HCT116 (cell line): ENCODE data around the gene ABCC5. TPM values are rescaled to one million over a fixed set of nuclear protein-coding genes. Genes with fewer than 3 reads are reported as not detected.
"Not testable (repeated sequence)": the region's sequence is repeated elsewhere in the genome, so short reads cannot be mapped to it uniquely, and the experiment has no call there.

ENCODE experiments used
- ATAC-seq: fragments of 200-7000 bp; cut with Tn5 transposase; 2 replicates; pipeline ENCODE4 v1.9.1; 2020; ENCODE audit warnings: mild to moderate bottlenecking, moderate library complexity
- BruUV-seq: library from RNA; stranded (reverse); fragments of 400-500 nt; replicated peaks from 2 replicates; lab custom pipeline; 2021; lab: Mats Ljungman, UMichigan
- CTCF ChIA-PET: fragments of 300-600 bp; sonication (Branson Sonifier 250); formaldehyde crosslinking; loops from one replicate; lab custom pipeline; 2021; ENCODE audit warnings: antibody characterized with exemption; lab: Charles Lee
- POLR2A ChIA-PET: fragments of 300-600, 350-600 bp; sonication (Branson Sonifier 250); formaldehyde crosslinking; loops from one replicate; lab custom pipeline; 2021; ENCODE audit warnings: antibody characterized with exemption; lab: Charles Lee
- RAD21 ChIA-PET, 2 experiments: fragments of 300-600 bp; sonication (Branson Sonifier 250); formaldehyde crosslinking; loops; one replicate each; lab custom pipeline; 2023; ENCODE audit warnings: low total read pairs in 2 of 2; ENCODE audit not compliant: uncharacterized antibody in 2 of 2, unreplicated experiment in 2 of 2, low non-redundant PET in 1 of 2; lab: Charles Lee
- DNase-seq: peaks from one replicate; pipeline ENCODE4 v3.0.0-alpha.2; 2010; ENCODE audit warnings: low read depth, low spot score
- H2AFZ ChIP-seq: fragments of 200-600 bp; shearing (Covaris generic), sonication (generic); 2 replicates; pipeline ENCODE4 v1.6.1; 2017; ENCODE audit warnings: low read depth, mixed run types, mixed read lengths, antibody characterized with exemption, low read length; ENCODE audit not compliant: poor library complexity, severe bottlenecking
- H3K27ac ChIP-seq: 2 replicates; pipeline ENCODE4 v1.5.1; 2012; ENCODE audit warnings: low read depth, low read length
- H3K27me3 ChIP-seq: fragments of 200-600 bp; sonication (generic); 2 replicates; pipeline ENCODE4 v1.6.1; 2016; ENCODE audit warnings: mixed run types, low read length, mixed read lengths; ENCODE audit not compliant: insufficient read depth
- H3K36me3 ChIP-seq, 2 experiments: fragments of 200-500 bp in 1 of 2; fragments of 200-600 bp in 1 of 2; sonication (Bioruptor generic) in 1 of 2; sonication (generic) in 1 of 2; 2 replicates each; pipeline versions ENCODE4 v1.5.1 to v1.6.1; 2014 to 2016; ENCODE audit warnings: low read length in 2 of 2, inconsistent platforms in 1 of 2, mixed read lengths in 1 of 2, mixed run types in 1 of 2; ENCODE audit not compliant: insufficient read depth in 2 of 2, control insufficient read depth in 1 of 2
- H3K4me1 ChIP-seq, 2 experiments: fragments of 200-600 bp in 1 of 2; sonication (generic) in 1 of 2; 2 replicates each; pipeline versions ENCODE4 v1.5.1 to v1.6.1; 2012 to 2017; ENCODE audit warnings: low read length in 2 of 2, inconsistent platforms in 1 of 2, mild to moderate bottlenecking in 1 of 2, mixed read lengths in 1 of 2, mixed run types in 1 of 2, moderate library complexity in 1 of 2; ENCODE audit not compliant: insufficient read depth in 2 of 2, control insufficient read depth in 1 of 2
- H3K4me2 ChIP-seq: fragments of 200-600 bp; sonication (generic); 2 replicates; pipeline ENCODE4 v1.6.1; 2017; ENCODE audit warnings: mixed run types, low read length, mixed read lengths
- H3K4me3 ChIP-seq, 2 experiments: fragments of 200-600 bp in 1 of 2; sonication (generic) in 1 of 2; replicated peaks in 1 of 2; 2 replicates each; pipeline ENCODE4 v1.5.1; 2011 to 2016; ENCODE audit warnings: low read length in 2 of 2, control low read depth in 1 of 2, low read depth in 1 of 2, mild to moderate bottlenecking in 1 of 2, mixed read lengths in 1 of 2, mixed run types in 1 of 2
- H3K79me2 ChIP-seq: fragments of 200-600 bp; sonication (generic); 2 replicates; pipeline ENCODE4 v1.6.1; 2017; ENCODE audit warnings: mild to moderate bottlenecking, mixed run types, low read length, moderate library complexity, mixed read lengths; ENCODE audit not compliant: insufficient read depth
- H3K9ac ChIP-seq: fragments of 200-600 bp; sonication (generic); 2 replicates; pipeline ENCODE4 v1.6.1; 2016; ENCODE audit warnings: low read length, mixed read lengths
- H3K9me2 ChIP-seq: fragments of 200-600 bp; sonication (generic), shearing (Covaris generic); 2 replicates; pipeline ENCODE4 v1.6.1; 2017; ENCODE audit warnings: mixed run types, mild to moderate bottlenecking, moderate library complexity; ENCODE audit not compliant: insufficient read depth
- H3K9me3 ChIP-seq, 2 experiments: fragments of 200-500 bp in 1 of 2; fragments of 200-600 bp in 1 of 2; sonication (Bioruptor generic) in 1 of 2; sonication (generic) in 1 of 2; 2 replicates each; pipeline ENCODE4 v1.6.1; 2014 to 2017; ENCODE audit warnings: low read length in 2 of 2, mixed read lengths in 2 of 2, inconsistent platforms in 1 of 2, low read depth in 1 of 2, mild to moderate bottlenecking in 1 of 2, mixed run types in 1 of 2, moderate library complexity in 1 of 2; ENCODE audit not compliant: control insufficient read depth in 1 of 2, insufficient read depth in 1 of 2
- H4K20me1 ChIP-seq: fragments of 200-600 bp; sonication (generic), shearing (Covaris generic); 2 replicates; pipeline ENCODE4 v1.6.1; 2017; ENCODE audit warnings: mixed run types, mild to moderate bottlenecking, moderate library complexity; ENCODE audit not compliant: insufficient read depth
- EZH2 ChIP-seq: fragments of 200-600 bp; sonication (generic); IDR thresholded peaks from 2 replicates; pipeline ENCODE4 v1.6.1; 2017; ENCODE audit warnings: antibody characterized with exemption, mixed run types
- POLR2A ChIP-seq: IDR thresholded peaks from 2 replicates; pipeline ENCODE4 v1.7.0; 2011; ENCODE audit warnings: borderline replicate concordance; ENCODE audit not compliant: insufficient read depth, insufficient read length; ENCODE audit errors: extremely low read depth
- POLR2AphosphoS5 ChIP-seq: IDR thresholded peaks from 2 replicates; pipeline ENCODE4 v1.6.1; 2011; ENCODE audit warnings: mild to moderate bottlenecking, low read depth, low read length, moderate library complexity
- REST ChIP-seq: IDR thresholded peaks from 2 replicates; pipeline ENCODE4 v1.6.1; 2012; ENCODE audit warnings: low read depth
- SP1 ChIP-seq: IDR thresholded peaks from 2 replicates; pipeline ENCODE4 v1.6.1; 2012; ENCODE audit warnings: low read depth
- SRF ChIP-seq: IDR thresholded peaks from 2 replicates; pipeline ENCODE4 v1.6.1; 2012; ENCODE audit warnings: low read depth
- YY1 ChIP-seq: IDR thresholded peaks from 2 replicates; pipeline ENCODE4 v1.6.1; 2011; ENCODE audit warnings: low read length, low read depth, moderate library complexity, mild to moderate bottlenecking; ENCODE audit not compliant: insufficient replicate concordance; ENCODE audit errors: extremely low read depth
- ZBTB33 ChIP-seq: IDR thresholded peaks from 2 replicates; pipeline ENCODE4 v1.6.1; 2011; ENCODE audit warnings: mild to moderate bottlenecking, low read length, moderate library complexity; ENCODE audit not compliant: insufficient replicate concordance; ENCODE audit errors: extremely low read depth
- ZNF274 ChIP-seq: fragments of 200-500 bp; sonication (Bioruptor generic); IDR thresholded peaks from 2 replicates; pipeline ENCODE4 v1.6.1; 2014; ENCODE audit warnings: mild to moderate bottlenecking, low read depth, low read length, inconsistent platforms
- intact Hi-C: fragments of 100-400 bp; cut with micrococcal nuclease; formaldehyde crosslinking; loops from 2 replicates; pipeline ENCODE4 v1.10.0; 2022
- total RNA-seq: library from RNA; stranded (reverse); gene quantifications from one replicate; pipeline ENCODE4 v1.2.1, GENCODE V29; 2021; ENCODE audit not compliant: unreplicated experiment

The ABCC5 gene
- total RNA-seq, 1 experiment from 2014 or later: 16.9 TPM

GRCh38 chr3:184040010-184040409, 22.3 kb upstream of the ABCC5 start (continued):
- TF ChIP-seq REST: no peak

GRCh38 chr3:184039414-184039813, 21.7 kb upstream of the ABCC5 start:
- H3K4me1 ChIP-seq: no peaks in the 10 kb centered on the region
- no peak overlapping the region for H3K4me2 ChIP-seq
- no peak for TF ChIP-seq SP1
- TF ChIP-seq POLR2A: no peak
- no peak for TF ChIP-seq SRF
- no peak for TF ChIP-seq EZH2
- TF ChIP-seq ZBTB33: no peak
- no peak for TF ChIP-seq REST
- no peak for TF ChIP-seq ZNF274
- no peak for TF ChIP-seq POLR2AphosphoS5
- no peak for TF ChIP-seq YY1
- intact Hi-C loops: no loop called here
- no peaks in the 10 kb centered on the region for H4K20me1 ChIP-seq
- H3K9me2 ChIP-seq: no peaks in the 10 kb centered on the region
- no peaks in the 10 kb centered on the region for H3K9me3 ChIP-seq
- ChIA-PET CTCF (interaction anchor here (1.0 to 1.2 kb wide), 3 partner anchors 71 to 250 kb away, joined by 3 to 4 read pairs (median 4); no protein-coding TSS in a partner anchor), POLR2A (no interaction called here), RAD21 (no interaction called here)
- H3K9ac ChIP-seq: no peak overlapping the region
- no peaks in the 10 kb centered on the region for H3K36me3 ChIP-seq
- no peak overlapping the region for H3K4me3 ChIP-seq
- no peak overlapping the region for H3K27ac ChIP-seq
- no peak overlapping the region for H2AFZ ChIP-seq
- peaks cover 6% of the 10 kb centered on the region; the same call in 1 of the 2 replicates for H3K27me3 ChIP-seq
- no peak for DNase-seq
- ATAC-seq: no peak
- no peaks in the 10 kb centered on the region for H3K79me2 ChIP-seq
- no TSS peak for BruUV-seq

GRCh38 chr3:184038307-184038706, 20.6 kb upstream of the ABCC5 start:
- H3K4me3 ChIP-seq: not testable (repeated sequence)

More at GRCh38 chr3:184038307-184038706, 20.6 kb upstream of the ABCC5 start:
- H2AFZ ChIP-seq, H3K27me3 ChIP-seq, H3K36me3 ChIP-seq, RAD21 ChIA-PET, H3K9me2 ChIP-seq, H3K9me3 ChIP-seq, ATAC-seq, POLR2A ChIA-PET, intact Hi-C loops, H3K9ac ChIP-seq, H3K27ac ChIP-seq, CTCF ChIA-PET, H3K4me1 ChIP-seq, H3K79me2 ChIP-seq, H3K4me2 ChIP-seq, H4K20me1 ChIP-seq, BruUV-seq, DNase-seq: not testable (repeated sequence)
